A549 (cell line): ENCODE measurements around the gene EBP. TPM values are rescaled to one million over a fixed set of nuclear protein-coding genes. Genes with fewer than 3 reads are reported as not detected.
A peak's percentile ranks its signal among the peaks of the same experiment; 100 is the strongest.

Experiments
- ATAC-seq, 2 experiments: fragments of 200-7000 bp in 1 of 2; fragments of >200 bp in 1 of 2; cut with Nextera tagmentation in 1 of 2; cut with Tn5 transposase in 1 of 2; 3 replicates each; pipeline versions ENCODE4 v1.8.0 to v1.9.1; 2018 to 2020; ENCODE audit warnings: mild to moderate bottlenecking in 1 of 2, moderate library complexity in 1 of 2
- CTCF ChIA-PET: fragments of 300-600 bp; sonication (Branson Sonifier 250); formaldehyde crosslinking; extraction: SDS; loops from one replicate; lab custom pipeline; 2021; ENCODE audit warnings: antibody characterized with exemption, inconsistent platforms; lab: Yijun Ruan, JAX
- POLR2A ChIA-PET: fragments of 350-600 bp; formaldehyde crosslinking; extraction: SDS; loops from one replicate; lab custom pipeline; 2021; ENCODE audit warnings: antibody characterized with exemption, inconsistent platforms; lab: Yijun Ruan, JAX
- DNase-seq, 2 experiments: peaks; one replicate each; pipeline versions ENCODE4 v3.0.0 to v3.0.0-alpha.2; 2011 to 2016; ENCODE audit warnings: low read depth in 1 of 2, low spot score in 1 of 2
- FAIRE-seq: peaks from 2 replicates; lab custom pipeline; 2011; peaks lifted over from hg19 to GRCh38; lab: Jason Lieb, UNC
- H3K27ac ChIP-seq, 2 experiments: fragments of >200 bp; sonication (Bioruptor Twin); formaldehyde crosslinking; 3 replicates each; pipeline ENCODE4 v1.5.1; 2016 to 2017
- H3K4me1 ChIP-seq: fragments of >200 bp; sonication (Bioruptor Twin); formaldehyde crosslinking; 3 replicates; pipeline ENCODE4 v1.6.1; 2016
- H3K4me2 ChIP-seq: fragments of >200 bp; sonication (Bioruptor Twin); formaldehyde crosslinking; 3 replicates; pipeline ENCODE4 v1.6.1; 2016
- H3K4me3 ChIP-seq: fragments of >200 bp; sonication (Bioruptor Twin); formaldehyde crosslinking; 3 replicates; pipeline ENCODE4 v1.5.1; 2016
- H3K9me3 ChIP-seq: fragments of >200 bp; sonication (Bioruptor Twin); formaldehyde crosslinking; 3 replicates; pipeline ENCODE4 v1.6.1; 2016
- CBX2 ChIP-seq: fragments of 200-600 bp; sonication (generic); IDR thresholded peaks from 2 replicates; pipeline ENCODE4 v1.6.1; 2016; ENCODE audit warnings: low read depth, mild to moderate bottlenecking, borderline replicate concordance
- CHD2 ChIP-seq: fragments of 150-350 bp; IDR thresholded peaks from 2 replicates; pipeline ENCODE4 v1.6.1; 2014; ENCODE audit warnings: low read length; ENCODE audit not compliant: partially characterized antibody
- EHMT2 ChIP-seq: fragments of 200-600 bp; sonication (generic); IDR thresholded peaks from 2 replicates; pipeline ENCODE4 v1.6.1; 2016; ENCODE audit warnings: antibody characterized with exemption, low read depth, mild to moderate bottlenecking, moderate library complexity
- EP300 ChIP-seq, 2 experiments: fragments of >200 bp; sonication (Bioruptor Twin); formaldehyde crosslinking; IDR thresholded peaks; 2 replicates in 1 of 2; 3 replicates in 1 of 2; pipeline ENCODE4 v1.6.1; 2016 to 2017
- ESRRA ChIP-seq: fragments of 150-350 bp; IDR thresholded peaks from 2 replicates; pipeline ENCODE4 v1.6.1; 2014; ENCODE audit warnings: mild to moderate bottlenecking, low read length, borderline replicate concordance
- FOSB ChIP-seq: fragments of 250-450 bp; sonication (Bioruptor Pico); IDR thresholded peaks from 2 replicates; pipeline ENCODE4 v1.5.0; 2020; ENCODE audit warnings: mild to moderate bottlenecking, moderate library complexity
- FOXS1 ChIP-seq: fragments of 250-450 bp; sonication (Bioruptor Pico); IDR thresholded peaks from 2 replicates; pipeline ENCODE4 v1.5.0; 2020; ENCODE audit warnings: mild to moderate bottlenecking, moderate library complexity
- GATA3 ChIP-seq: IDR thresholded peaks from 2 replicates; pipeline ENCODE4 v1.6.1; 2012; ENCODE audit warnings: borderline replicate concordance
- HEYL ChIP-seq: fragments of 250-450 bp; sonication (Bioruptor Pico); IDR thresholded peaks from 2 replicates; pipeline ENCODE4 v1.8.0; 2021; ENCODE audit warnings: mild to moderate bottlenecking, moderate library complexity
- HOXB13 ChIP-seq: fragments of 250-450 bp; sonication (Bioruptor Pico); IDR thresholded peaks from 2 replicates; pipeline ENCODE4 v1.5.0; 2020; ENCODE audit warnings: low read depth, mild to moderate bottlenecking, moderate library complexity
- JUNB ChIP-seq: fragments of >200 bp; sonication (Bioruptor Twin); formaldehyde crosslinking; IDR thresholded peaks from 2 replicates; pipeline ENCODE4 v1.6.1; 2016
- POLR2AphosphoS2 ChIP-seq: conservative IDR thresholded peaks from 2 replicates; pipeline ENCODE4 v1.6.1; 2012; ENCODE audit warnings: low read length, improper control_type of control experiment, inconsistent platforms
- RAD21 ChIP-seq, 2 experiments: fragments of >200 bp in 1 of 2; sonication (Bioruptor Twin) in 1 of 2; formaldehyde crosslinking in 1 of 2; IDR thresholded peaks in 1 of 2; conservative IDR thresholded peaks in 1 of 2; 2 replicates in 1 of 2; 3 replicates in 1 of 2; pipeline ENCODE4 v1.6.1; 2012 to 2018; ENCODE audit warnings: inconsistent platforms in 1 of 2
- RCOR1 ChIP-seq: fragments of 150-350 bp; IDR thresholded peaks from 2 replicates; pipeline ENCODE4 v1.6.1; 2014; ENCODE audit warnings: antibody characterized with exemption, low read length, low read depth
- SMC3 ChIP-seq: fragments of >200 bp; sonication (Bioruptor Twin); formaldehyde crosslinking; IDR thresholded peaks from 3 replicates; pipeline ENCODE4 v1.6.1; 2018; ENCODE audit warnings: inconsistent platforms
- WGBS: methylation state at CpG from one replicate; pipeline ENCODE4 v1.1.6; 2017; ENCODE audit errors: missing lambda C conversion rate; 5-methylcytosine and 5-hydroxymethylcytosine counted together
- polyA plus RNA-seq, 4 experiments: library from polyadenylated mRNA; depleted of rRNA in 3 of 4; stranded (reverse); fragments of >200 nt; fragmentation: RNase III in 1 of 4; extraction: RNeasy Plus Mini Kit Qiagen cat#74134 plus additional on column Dnase treatment in 1 of 4; gene quantifications; 2 replicates in 3 of 4; 3 replicates in 1 of 4; pipeline ENCODE4 v1.2.3, GENCODE V29; 2011 to 2017
- TF ChIP-seq, protein P1 (sequence below): fragments of 250-450 bp; sonication (Bioruptor Pico); IDR thresholded peaks from 2 replicates; pipeline ENCODE4 v1.5.0; 2020; ENCODE audit warnings: low read depth, mild to moderate bottlenecking, moderate library complexity
- TF ChIP-seq, protein P2 (sequence below): IDR thresholded peaks from 2 replicates; pipeline ENCODE4 v1.6.1; 2012
- TF ChIP-seq, protein P3 (sequence below): fragments of 450-650 bp; IDR thresholded peaks from 2 replicates; pipeline ENCODE4 v1.6.1; 2014; ENCODE audit warnings: antibody characterized with exemption
- TF ChIP-seq, protein P4 (sequence below): fragments of >200 bp; sonication (Bioruptor Twin); formaldehyde crosslinking; IDR thresholded peaks from 3 replicates; pipeline ENCODE4 v1.6.1; 2016
- TF ChIP-seq, protein P5 (sequence below): fragments of >200 bp; sonication (Bioruptor Twin); formaldehyde crosslinking; IDR thresholded peaks from 3 replicates; pipeline ENCODE4 v1.5.1; 2016

Gene EBP
- polyA plus RNA-seq, 2 of the 4 experiments (the other 2 are of a cell fraction) = 82.9 to 159 TPM

DNA sequence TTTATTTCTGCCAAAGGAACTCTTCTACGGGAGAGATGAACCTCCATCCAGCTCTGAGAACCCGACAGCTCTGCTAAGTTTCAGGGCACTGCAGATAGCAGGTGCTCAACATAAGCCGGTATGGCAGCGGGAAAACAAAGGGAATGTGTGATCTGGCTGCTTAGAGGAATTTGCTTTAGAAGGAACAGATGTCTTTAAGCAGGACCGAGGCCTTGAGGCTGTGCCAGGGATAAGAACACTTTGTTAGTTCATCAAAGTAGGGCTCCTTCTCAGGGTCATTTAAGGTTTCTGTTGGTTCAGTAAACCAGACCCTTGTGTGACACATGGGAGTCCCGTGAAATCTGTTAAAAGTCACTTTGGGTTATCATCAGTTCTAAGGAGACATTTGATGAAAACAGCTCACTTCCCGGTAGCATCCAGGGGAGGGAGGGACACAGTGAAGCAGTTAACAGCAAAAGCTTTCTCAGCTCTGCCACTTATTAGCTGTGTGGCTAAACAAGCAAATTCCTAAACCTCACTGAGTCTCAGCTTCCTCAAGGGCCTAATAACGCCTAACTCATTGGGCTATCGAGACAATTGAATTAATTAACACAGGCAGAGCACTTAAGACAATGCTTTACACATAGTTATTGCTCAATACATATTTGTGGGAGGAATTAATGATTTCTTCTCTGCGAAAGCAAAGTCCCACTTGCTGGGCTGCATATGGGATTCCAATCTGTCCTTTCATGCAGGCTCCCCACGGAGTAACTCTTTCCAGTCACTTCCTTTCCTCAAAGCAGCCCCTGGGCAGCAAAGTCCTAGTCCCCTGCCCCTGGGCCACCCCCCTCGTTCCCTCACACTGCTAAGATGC, 48.5 kb upstream of the EBP start:
- Histone ChIP-seq H3K27ac (no peak overlapping the region), H3K4me1 (peaks cover 15% of the 10 kb centered on the region), H3K4me2 (no peak overlapping the region), H3K9me3 (no peaks in the 10 kb centered on the region), H3K4me3 (no peak overlapping the region)
- FAIRE-seq (no peak), DNase-seq (no peak), ATAC-seq (no peak)
- TF ChIP-seq HEYL (no peak), CHD2 (no peak), HOXB13 (CRISPR knock-in tag) (no peak), JUNB (no peak), RCOR1 (no peak), FOSB (CRISPR knock-in tag) (no peak), FOXS1 (CRISPR knock-in tag) (no peak), POLR2AphosphoS2 (no peak)
- TF ChIP-seq, protein P1, sequence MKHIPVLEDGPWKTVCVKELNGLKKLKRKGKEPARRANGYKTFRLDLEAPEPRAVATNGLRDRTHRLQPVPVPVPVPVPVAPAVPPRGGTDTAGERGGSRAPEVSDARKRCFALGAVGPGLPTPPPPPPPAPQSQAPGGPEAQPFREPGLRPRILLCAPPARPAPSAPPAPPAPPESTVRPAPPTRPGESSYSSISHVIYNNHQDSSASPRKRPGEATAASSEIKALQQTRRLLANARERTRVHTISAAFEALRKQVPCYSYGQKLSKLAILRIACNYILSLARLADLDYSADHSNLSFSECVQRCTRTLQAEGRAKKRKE (CRISPR knock-in tag) = no peak
- TF ChIP-seq, protein P2, sequence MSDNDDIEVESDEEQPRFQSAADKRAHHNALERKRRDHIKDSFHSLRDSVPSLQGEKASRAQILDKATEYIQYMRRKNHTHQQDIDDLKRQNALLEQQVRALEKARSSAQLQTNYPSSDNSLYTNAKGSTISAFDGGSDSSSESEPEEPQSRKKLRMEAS = no peak
- WGBS = 66% methylated on average over 11 of the region's 12 CpGs
- POLR2A ChIA-PET = no interaction called here
- CTCF ChIA-PET = interaction anchor here (2.1 kb wide), 1 partner anchor 37 kb away, joined by 7 read pairs; no protein-coding TSS in a partner anchor

DNA sequence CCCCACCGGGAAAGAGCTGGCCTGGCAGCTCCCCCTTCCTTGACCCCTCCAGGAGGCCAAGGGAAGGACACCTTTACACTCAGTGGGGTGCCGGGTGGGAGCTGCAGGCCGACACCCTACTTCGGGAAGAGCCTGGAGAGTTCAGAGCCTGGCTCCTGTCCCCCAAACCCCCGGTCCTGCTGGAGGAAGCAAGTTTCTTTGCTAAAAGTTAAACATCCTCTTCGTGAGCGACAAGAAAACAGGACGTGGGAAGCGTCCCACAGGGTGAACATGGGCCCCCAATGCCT, 48.0 kb upstream of the EBP start:
- 70% methylated on average over 4 of the region's 9 CpGs for WGBS
- DNase-seq = no peak
- ChIA-PET POLR2A (no interaction called here), CTCF (interaction anchor here (1.0 to 2.1 kb wide), 2 partner anchors 37 to 64 kb away, joined by 3 to 7 read pairs; no protein-coding TSS in a partner anchor)
- Histone ChIP-seq H3K4me3 (no peak overlapping the region), H3K4me2 (no peak overlapping the region), H3K27ac (no peak overlapping the region), H3K4me1 (peaks cover 15% of the 10 kb centered on the region), H3K9me3 (no peaks in the 10 kb centered on the region)
- no peak for ATAC-seq
- TF ChIP-seq, protein P3, sequence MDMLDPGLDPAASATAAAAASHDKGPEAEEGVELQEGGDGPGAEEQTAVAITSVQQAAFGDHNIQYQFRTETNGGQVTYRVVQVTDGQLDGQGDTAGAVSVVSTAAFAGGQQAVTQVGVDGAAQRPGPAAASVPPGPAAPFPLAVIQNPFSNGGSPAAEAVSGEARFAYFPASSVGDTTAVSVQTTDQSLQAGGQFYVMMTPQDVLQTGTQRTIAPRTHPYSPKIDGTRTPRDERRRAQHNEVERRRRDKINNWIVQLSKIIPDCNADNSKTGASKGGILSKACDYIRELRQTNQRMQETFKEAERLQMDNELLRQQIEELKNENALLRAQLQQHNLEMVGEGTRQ = no peak
- no peak for FAIRE-seq

DNA sequence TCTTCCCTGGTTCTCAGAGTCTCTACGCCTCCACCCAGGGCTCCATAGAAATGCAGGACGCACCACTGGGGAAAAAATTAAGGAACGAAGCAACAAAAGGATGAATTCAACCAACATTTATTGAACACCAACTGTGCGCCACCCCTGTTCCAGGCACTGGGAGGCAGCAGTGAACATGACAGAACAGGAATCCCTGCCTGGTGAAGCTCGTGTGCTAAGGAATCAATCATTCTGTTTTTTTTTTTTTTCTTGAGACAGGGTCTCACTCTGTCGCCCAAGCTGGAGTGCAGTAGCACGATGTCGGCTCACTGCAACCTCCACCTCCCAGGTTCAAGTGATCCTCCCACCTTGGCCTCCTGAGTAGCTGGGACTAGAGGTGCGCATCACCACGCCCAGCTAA, 47.5 kb upstream of the EBP start:
- no peak for TF ChIP-seq JUNB
- no peak for TF ChIP-seq CBX2
- no peak for TF ChIP-seq EP300 (IDR thresholded peaks at IDR 0.05)
- TF ChIP-seq, protein P4, sequence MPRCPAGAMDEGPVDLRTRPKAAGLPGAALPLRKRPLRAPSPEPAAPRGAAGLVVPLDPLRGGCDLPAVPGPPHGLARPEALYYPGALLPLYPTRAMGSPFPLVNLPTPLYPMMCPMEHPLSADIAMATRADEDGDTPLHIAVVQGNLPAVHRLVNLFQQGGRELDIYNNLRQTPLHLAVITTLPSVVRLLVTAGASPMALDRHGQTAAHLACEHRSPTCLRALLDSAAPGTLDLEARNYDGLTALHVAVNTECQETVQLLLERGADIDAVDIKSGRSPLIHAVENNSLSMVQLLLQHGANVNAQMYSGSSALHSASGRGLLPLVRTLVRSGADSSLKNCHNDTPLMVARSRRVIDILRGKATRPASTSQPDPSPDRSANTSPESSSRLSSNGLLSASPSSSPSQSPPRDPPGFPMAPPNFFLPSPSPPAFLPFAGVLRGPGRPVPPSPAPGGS = no peak
- no peak for TF ChIP-seq ESRRA
- TF ChIP-seq, protein P2 = no peak
- peak; percentile 33 to 47; a peak in 4 of 5 replicates for TF ChIP-seq RAD21 (conservative IDR thresholded peaks at IDR 0.05 in 1 of 2, IDR thresholded peaks at IDR 0.05 in 1 of 2)
- TF ChIP-seq, protein P5, sequence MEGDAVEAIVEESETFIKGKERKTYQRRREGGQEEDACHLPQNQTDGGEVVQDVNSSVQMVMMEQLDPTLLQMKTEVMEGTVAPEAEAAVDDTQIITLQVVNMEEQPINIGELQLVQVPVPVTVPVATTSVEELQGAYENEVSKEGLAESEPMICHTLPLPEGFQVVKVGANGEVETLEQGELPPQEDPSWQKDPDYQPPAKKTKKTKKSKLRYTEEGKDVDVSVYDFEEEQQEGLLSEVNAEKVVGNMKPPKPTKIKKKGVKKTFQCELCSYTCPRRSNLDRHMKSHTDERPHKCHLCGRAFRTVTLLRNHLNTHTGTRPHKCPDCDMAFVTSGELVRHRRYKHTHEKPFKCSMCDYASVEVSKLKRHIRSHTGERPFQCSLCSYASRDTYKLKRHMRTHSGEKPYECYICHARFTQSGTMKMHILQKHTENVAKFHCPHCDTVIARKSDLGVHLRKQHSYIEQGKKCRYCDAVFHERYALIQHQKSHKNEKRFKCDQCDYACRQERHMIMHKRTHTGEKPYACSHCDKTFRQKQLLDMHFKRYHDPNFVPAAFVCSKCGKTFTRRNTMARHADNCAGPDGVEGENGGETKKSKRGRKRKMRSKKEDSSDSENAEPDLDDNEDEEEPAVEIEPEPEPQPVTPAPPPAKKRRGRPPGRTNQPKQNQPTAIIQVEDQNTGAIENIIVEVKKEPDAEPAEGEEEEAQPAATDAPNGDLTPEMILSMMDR = no peak
- TF ChIP-seq SMC3 = peak; percentile 23; the same call in 1 of the 3 replicates
- TF ChIP-seq GATA3 = no peak
- TF ChIP-seq HEYL = no peak
- no peak for TF ChIP-seq EHMT2
- H3K4me3 ChIP-seq = no peak overlapping the region
- peak in 1 of 2 experiments; percentile 31 for DNase-seq
- WGBS = 74% methylated on average over 10 of the region's 10 CpGs
- H3K4me1 ChIP-seq = peaks cover 15% of the 10 kb centered on the region
- ChIA-PET POLR2A (no interaction called here), CTCF (interaction anchor here (0.5 to 2.1 kb wide), 11 partner anchors 16 to 391 kb away, joined by 3 to 7 read pairs (median 3); no protein-coding TSS in a partner anchor)
- peak overlapping the region in 1 of 2 experiments; percentile 95; a peak in 1 of 6 replicates for H3K27ac ChIP-seq
- H3K9me3 ChIP-seq = no peaks in the 10 kb centered on the region
- no peak overlapping the region; the same call in 2 of the 3 replicates for H3K4me2 ChIP-seq
- ATAC-seq = no peak
- no peak for FAIRE-seq
